NCI-H2081 (cell line): Measurements from ENCODE around the gene LRFN2.

ENCODE experiments used
- DNase-seq, 2 experiments: peaks; one replicate each; lab custom pipeline; 2025; lab: John Stamatoyannopoulos, UW

LRFN2 gene

DNA sequence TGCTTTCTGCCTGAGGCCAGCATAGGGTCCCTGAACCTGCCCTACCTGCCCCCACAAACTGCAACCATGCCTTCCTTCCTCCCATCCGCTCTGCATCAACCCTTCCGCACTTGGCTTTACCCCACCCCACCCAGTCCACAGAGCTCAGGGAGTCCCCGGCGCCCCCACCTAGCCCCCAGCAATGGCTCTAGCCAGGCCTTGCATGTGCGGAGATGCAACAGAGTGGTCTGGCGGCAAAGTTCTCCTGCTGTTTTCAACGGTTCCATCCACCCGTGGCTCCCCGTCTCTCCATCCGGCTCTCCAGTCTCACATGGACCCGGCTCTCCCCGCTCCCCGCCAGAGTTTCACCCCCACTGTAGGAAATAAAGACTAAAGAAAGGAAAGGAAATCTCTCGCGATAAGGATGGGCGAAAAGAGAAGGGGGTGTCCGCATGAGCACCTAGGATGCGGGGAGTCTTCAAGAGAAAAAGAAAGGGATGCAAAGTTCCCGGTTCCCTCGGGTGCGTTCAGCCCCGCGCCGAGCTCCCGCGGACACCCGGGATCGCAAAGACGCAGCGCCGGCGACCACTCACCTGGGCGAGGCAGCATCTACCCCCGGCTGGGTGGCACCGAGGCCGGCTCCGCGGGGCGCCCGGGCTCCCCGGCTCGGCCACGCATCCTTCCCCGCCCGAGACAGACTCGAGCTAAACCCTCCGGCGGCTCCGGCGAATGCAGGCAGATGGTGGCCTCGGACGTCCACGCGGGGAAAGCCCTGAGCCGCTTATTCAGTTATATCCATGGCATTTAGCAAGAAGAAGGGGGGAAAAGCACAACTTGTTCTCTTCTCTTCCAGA, 579 bp downstream of the LRFN2 start:
- peak; percentile 15 to 47 for DNase-seq

DNA sequence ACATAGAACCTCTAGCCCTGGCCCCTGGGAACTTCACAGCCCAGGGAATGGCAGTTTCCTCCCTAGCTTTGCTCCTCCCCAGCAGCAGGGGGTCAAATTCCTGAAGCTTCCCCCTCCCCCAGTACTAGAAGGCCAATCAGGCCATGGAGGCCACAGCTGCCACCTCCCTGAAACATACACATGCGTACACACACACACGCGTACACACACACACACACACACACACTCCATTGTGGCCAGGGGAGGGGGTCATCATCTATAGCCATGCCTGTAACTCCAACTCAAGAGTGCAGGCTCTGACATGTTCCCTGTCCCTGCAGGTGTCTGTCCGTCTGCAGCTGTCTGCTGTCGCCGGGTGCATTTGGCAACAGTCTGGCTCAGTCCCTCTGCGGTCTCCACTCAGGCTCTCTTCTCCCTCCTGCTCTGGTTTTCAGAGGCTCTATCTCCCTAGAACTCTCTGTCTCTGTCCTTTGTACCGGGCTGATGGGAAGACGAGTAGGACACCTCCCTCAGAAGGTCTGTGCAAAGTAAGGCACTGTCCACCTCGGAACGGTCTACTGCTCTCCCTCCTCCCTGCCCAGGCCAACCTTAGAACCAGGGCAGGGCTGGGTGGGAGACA, 1.4 kb downstream of the LRFN2 start:
- peak; percentile 42 to 73 for DNase-seq

DNA sequence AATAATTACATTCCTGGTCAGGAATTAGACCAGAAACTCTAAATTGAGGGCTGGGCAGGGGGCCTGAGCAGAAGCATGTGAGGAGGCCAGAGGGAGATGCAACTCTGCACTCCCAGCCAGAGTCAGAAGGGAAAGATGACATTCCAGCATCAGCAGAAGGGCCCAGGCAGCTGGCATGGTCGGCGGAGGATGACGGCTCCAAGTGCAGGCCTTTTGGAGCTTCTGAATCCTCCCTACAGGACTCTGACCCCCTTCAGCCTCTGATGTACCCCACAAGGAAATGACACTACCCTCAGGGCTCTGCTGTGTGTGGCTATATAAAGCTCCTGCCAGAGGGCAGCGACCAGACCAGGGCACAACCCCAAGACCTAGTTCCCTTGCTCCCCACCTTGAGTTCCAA, 1.9 kb downstream of the LRFN2 start:
- no peak for DNase-seq

DNA sequence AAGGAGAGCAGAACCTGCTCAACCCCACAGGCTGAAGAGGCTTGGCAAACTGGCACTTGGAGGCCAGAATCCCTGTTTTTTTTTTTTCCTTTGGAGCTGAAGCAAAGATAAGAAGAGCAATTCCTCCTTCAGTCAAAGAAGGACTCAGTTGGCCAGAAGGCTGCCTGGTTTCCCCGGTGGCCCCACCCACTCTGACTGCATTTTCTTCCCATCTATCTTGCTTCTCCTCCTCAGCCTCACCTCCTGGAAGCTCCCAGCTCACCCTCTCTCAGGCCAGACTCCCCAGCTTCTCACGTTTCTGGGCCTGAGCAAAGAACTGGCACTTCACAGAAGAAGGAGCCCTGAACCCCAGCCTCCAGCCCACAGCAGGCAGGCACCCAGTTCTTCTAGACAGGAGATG, 2.4 kb downstream of the LRFN2 start:
- no peak for DNase-seq

DNA sequence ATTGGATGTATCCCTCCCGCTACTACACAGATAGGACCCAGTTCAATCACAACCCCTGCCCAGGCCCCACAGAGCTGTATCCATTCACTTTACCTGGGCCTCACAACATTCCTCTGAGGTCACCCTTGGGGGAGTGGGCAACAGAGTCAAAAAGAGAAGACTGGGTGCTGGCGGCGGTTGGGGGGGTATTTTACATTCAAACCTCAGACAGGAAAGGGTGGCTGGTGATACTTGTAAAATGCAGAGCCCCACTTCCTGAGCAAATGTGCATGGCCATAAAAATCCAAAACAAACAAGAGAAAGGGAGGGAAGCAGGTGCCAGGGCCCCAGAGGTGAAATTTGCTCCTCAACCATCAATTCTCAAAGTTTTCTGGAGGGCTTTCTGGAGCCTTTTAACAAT, 3.5 kb downstream of the LRFN2 start:
- DNase-seq, result peak in 1 of 2 experiments; percentile 33

DNA sequence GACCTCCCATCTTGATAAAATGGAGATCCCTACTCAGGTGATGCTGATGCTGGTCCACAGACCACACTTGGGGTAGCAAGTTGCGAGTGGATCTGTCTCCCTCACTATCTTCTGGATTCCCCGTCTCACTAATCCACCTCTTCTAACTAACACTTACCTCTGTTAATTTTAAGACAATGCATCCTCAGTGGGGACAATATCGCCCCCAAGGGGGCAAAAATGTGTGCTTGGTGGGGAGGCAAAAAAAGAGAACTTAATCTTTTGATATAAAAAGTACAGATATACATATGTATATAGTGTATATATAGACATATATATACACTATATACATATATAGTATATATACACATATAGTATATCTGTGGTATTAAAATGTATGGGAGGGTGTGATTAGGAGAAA, 4.3 kb downstream of the LRFN2 start:
- DNase-seq, result peak in 1 of 2 experiments; percentile 29

DNA sequence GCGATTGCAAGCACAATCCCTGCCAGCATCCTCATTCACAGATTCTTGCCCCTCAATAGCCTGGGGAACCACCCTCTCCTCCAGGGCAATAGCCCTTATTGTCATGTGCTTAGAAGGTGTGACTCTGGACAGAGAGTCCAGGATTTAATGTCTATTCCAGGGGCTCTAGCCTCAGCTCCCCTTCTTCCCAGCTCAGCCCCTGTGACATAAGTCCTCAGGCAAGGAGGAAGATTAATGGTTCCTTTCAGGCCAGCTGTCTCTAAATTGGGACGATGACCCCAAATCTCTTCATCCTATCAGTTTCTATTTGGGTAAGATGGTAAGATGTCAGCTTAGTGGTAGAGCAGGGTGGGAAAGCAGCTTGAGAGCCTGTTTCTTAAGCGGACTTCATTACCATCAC, 8.1 kb downstream of the LRFN2 start:
- no peak for DNase-seq

DNA sequence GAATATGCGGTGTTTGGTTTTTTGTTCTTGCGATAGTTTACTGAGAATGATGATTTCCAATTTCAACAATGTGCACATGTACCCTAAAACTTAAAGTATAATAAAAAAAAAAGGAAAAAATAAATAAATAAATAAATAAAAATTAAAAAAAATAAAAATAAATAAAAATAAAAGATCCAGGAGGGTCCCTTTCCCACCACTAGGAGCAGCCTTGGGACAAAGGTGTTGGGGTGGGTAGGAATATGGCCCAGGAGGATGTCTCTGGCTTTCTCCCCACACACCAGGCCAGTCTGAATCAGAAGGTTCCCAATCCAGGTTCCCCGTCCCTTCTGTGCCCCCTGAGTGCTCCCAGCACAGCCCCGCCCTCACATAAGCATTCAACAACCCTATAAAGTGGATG, 9.5 kb downstream of the LRFN2 start:
- no peak for DNase-seq

DNA sequence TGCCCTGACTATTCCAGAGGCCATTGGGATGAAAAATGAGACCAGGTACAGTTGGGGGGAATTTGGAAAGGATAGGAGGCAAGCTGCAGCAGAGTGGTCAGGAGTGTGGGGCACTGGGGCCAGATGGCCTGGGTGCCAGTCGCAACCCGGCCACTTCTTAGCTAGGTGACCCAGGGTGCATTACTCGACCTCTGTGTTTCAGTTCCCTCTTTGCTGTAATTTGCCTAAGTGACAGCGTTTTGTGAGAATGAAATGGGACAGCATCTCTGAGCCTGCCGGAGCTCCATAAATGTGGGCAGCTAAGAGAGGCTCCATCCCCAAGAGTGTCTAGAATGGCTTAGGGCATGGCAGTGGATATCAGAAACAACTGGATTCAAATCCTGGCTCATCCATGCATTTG, 13.9 kb downstream of the LRFN2 start:
- no peak for DNase-seq

DNA sequence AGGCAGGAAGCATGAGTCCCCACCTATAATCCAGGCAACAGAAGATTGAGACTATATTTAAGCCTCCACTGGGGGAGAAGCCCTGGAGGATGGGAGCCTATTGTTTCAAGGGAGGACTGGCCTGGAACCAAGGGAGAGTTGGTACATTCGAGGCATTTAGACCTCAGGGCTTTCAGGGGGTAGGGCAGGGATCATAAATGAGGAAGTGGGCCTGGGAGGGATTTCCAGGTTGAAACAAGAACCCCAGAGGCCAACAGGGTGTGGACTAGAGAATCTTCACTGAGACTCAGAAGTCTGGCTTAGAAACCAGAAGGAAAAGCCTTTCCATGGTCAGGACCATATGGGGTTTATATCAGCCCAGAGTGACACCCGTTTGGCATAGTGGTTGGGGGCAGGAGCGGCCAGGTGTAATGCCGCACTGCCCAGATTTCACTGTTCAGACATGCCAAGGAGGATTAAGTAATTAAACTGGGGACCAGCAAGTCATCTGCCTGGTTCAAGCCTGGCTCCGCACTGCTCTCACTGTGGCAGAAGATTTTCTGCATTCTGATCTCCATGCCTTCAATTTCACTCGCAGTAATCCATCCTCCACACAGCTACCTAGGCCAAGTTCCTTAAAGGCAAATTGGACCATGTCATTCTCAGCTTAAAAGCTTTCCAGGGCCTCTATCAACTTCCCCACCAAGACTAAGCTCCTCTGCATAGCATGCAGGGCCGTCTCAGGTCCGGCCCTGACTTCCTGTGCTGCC, 17.8 kb downstream of the LRFN2 start:
- no peak for DNase-seq

DNA sequence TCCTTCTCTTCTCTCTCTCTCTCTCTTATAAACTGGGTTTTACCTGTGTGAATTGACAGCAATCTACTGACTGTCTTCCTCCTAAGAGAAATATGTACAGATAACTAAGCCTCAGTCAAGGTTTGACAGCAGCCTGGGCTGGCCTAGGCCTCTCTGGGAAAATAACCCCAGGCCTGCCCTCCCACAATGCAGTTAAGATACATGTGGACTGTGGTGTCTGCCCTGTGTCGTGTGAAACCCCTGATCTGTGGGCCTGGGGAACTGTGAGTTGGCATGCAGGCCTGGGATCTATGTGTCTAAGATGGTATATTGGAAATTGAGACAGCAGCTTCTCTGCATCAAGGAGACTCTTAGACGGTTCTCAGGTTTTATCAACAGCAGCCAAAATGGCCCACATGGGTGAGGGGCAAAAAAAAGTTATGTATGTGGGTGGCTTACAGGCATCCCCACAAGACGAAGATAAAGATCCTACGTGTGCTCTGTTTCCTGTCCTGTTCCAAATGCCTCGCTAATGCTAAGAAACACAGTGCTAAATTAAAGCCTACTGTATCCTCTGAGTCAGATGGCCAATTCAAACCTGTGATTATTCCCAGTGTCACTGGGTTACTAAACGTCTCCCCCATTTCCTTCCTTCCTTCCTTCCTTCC, 19.0 kb downstream of the LRFN2 start:
- DNase-seq, result no peak

DNA sequence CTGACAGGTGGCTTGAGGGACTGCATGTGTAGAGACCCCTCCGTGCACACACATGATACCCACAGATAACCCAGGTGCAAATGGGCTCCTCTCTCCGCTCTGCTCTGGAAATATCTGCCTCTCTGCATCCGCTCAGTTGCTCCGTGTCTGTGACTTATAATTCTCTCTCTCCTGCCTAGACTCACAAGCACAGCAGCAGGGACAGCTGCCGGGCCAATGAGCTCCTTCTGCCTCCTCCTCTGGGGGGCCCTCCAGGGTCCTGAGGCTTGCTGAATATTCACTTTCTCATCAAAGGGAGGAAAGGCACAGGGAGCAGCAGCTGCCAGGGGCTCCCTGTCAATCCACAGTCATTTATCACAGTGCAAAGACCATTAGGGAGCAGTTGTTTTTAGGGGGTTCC, 24.1 kb downstream of the LRFN2 start:
- no peak for DNase-seq

DNA sequence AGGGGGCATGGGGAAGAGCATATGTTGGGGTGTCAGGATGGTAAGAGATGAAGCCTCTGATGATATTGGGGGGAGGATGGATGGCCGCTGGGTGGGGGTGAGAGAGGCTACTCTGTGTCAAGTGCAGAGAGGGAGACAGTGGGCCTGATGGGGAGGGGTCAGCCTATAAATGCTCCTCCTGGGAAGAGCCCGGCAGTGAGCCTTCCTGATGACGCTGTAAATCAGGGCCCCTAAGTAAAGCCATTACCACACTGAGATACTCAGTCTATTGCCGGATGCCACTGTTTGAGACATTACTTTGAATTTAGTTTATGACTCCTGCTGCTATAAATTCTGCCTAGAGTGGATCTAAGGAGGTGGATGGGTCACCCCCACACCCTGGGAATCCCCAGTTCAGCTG, 28.1 kb downstream of the LRFN2 start:
- DNase-seq, result no peak

DNA sequence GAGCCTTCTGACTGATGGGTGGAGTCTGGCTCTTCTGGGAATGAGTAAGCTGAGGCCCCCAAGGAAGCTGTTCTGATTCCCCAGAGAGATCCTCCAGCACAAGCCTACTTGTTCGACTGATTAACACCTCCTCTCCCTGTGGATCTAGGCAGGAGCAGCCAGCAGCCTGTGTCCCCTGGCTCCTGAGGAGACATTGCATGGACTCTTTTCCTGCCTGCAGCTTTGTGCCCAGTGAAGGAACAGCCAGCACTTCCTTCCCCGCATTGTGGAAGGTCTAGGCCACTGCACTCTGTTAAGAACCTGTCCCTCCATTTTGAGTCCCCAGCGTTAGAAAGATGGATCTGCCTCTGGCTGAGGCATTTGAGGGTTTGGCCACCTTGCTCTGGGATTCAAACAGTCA, 29.1 kb downstream of the LRFN2 start:
- no peak for DNase-seq

DNA sequence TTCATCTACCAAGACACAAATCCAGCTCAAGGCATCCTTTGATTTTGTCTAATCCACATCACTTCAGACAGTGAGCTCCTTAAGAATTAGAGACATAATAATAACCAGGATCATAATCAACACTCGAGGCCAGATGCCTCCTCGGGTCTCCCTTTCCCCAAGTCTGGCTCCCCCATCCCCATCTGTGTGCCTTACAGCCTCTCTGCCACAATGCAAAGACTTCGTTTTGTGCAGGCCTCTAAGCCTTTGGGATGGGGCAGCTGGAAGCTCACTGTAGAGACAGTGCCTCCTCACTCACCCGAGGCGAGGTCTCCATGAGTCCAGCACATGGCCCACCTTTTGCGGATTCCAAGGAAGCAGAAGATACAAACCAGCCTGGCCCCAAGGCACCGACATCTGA, 30.3 kb downstream of the LRFN2 start:
- DNase-seq, result no peak

DNA sequence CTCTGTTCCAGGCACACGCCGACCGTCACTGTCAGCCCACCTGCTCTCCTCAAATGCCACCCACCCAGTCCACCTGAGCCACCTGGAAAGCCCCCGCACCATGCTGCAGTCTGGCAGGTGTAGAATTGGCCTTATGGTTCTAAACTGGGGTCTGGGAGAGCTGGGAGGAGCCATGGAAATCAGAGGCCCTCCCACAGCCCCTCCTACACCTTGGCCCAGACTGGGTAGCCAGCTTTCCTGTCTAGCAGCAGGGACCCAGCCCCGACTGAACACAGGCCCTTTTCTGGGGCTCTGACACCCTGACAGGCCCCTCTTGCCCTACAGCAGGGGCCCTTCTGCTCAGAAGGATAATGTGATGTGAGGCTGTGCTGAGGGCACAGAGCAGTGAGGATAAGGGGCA, 31.1 kb downstream of the LRFN2 start:
- DNase-seq, result no peak

DNA sequence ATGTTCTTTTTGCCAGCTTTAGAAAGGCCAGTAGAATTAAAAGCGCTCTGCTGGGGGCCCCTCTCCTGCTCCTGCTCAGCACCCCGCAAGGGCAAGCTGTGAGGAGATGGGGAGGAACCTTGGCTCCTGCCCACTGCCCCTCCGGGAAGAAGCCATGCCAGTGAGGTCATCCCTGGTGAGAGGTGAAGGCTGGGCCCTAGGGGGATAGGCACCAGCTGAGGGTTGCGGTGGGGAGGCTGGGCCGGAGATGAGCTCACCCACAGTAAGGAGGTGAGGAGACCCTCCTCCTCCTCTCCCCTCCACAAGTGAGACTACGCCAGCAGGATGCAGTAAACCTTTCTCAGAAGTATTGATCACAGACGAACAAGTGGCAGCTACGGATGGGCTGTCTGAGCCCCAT, 32.1 kb downstream of the LRFN2 start:
- DNase-seq, result no peak

DNA sequence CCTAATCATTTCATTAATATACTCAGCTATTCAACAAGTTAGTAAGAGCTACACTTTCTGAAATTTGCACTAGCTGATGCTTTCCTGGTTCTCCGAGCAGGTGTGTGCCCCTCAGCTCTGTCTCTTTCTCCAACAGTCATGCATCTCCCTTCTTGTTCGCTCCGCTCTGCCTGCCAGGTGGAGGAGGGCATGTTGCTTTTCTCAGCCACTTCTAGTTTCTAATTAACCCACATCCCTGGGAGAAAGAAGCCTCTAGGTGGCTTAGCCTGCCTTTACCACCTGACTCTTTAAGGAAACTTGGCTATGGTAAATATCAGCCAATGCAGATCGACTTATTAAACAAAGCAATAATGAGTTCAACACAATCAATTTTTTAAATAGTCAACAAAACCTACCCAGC, 34.2 kb downstream of the LRFN2 start:
- no peak for DNase-seq

DNA sequence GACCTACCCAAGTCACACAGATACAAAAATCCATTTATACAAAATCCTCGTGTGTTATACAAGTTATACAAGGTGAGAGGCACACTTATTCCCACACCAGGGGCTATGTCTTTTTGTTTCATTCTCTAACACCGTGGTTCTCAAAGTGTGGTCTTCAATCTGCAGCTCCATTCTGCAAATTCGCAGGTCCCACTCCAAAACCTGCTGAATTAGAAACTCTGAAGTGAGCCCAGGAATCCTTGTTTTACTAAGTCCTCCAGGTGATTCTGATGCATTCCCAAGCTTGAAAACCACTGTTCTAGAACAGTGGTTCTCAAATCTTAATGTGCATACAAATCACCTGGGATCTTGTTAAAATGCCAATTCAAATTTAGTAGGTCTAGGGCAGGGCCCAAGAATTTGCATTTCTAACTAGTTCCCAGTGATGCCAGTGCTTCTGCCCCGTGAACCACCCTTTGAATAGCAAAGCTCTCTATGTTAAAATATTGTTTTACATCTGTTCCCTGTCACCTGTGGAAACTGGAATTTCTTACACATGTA, 35.1 kb downstream of the LRFN2 start:
- DNase-seq, result no peak

DNA sequence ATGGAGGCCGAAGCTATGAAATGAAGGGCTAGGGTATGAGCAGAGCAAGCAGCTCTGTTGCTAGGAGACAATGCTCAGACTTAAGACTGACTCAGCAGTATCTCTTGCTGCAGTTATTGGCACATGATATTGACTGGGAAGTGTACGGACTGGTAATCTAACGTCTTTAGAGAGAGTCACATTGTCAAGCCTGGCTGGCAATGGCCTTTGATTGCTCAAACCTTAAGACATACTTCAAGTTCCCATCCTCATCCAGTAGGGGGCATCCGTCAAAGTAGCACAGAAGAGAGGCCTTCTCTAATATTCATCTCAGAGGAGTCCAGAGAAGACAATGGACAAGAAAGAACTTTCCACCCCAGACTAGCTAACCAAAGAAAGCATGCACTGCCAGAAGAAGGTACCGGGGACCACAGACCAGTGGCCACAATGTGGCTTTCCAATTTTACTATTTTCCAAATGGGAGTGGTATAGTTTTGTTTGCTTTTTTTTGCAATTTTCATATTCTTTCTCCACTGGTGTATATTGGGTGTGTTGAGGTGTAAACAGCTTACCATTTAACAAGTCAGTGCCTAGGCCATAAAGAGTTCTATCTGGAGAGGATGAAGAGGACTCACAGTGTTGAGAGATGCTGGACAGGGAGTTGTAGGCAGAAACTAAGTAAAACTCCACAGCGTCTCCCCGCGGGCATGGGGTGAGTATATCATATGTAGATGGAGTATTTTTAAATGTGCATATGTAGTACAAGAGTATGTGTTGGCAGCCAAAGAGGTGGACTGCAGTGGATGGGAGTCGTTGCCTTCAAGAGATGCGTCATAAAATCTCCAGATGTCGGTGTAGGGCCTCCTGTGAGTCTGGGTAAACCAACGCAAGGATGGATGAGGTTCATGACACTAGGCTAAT, 36.7 kb downstream of the LRFN2 start:
- DNase-seq, result peak; percentile 13 to 15

DNA sequence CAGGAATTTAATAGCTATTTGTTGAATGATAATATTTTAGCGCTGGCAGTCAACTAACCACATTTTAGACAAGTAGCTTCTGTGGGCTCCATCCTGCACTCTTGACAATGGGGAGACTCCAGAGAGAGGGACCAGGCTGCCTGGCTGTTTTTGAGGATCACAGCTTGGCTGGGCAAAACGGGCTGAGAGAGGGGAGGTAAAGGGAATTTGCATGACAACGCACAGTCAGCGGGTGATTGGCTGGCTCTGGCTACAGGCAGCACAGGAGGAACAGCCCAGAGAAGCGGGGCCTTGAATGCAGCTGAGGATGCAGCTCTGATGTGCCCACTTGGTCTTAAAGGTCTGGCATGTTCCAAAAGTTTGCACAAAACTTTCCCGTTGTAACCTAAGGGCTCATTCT, 41.2 kb downstream of the LRFN2 start:
- no peak for DNase-seq
